C4-2B (cell line): ENCODE data around the gene ZBTB7B.

Experiments used
- ZFX ChIP-seq: fragments of 450-650 bp; IDR thresholded peaks from 2 replicates; pipeline ENCODE4 v1.6.1; 2017
- TF ChIP-seq, protein P1 (sequence below): fragments of 450-650 bp; conservative IDR thresholded peaks from 2 replicates; pipeline ENCODE4 v1.5.1; 2017; ENCODE audit warnings: mild to moderate bottlenecking

- TF ChIP-seq, protein P1, sequence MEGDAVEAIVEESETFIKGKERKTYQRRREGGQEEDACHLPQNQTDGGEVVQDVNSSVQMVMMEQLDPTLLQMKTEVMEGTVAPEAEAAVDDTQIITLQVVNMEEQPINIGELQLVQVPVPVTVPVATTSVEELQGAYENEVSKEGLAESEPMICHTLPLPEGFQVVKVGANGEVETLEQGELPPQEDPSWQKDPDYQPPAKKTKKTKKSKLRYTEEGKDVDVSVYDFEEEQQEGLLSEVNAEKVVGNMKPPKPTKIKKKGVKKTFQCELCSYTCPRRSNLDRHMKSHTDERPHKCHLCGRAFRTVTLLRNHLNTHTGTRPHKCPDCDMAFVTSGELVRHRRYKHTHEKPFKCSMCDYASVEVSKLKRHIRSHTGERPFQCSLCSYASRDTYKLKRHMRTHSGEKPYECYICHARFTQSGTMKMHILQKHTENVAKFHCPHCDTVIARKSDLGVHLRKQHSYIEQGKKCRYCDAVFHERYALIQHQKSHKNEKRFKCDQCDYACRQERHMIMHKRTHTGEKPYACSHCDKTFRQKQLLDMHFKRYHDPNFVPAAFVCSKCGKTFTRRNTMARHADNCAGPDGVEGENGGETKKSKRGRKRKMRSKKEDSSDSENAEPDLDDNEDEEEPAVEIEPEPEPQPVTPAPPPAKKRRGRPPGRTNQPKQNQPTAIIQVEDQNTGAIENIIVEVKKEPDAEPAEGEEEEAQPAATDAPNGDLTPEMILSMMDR: no peak
- TF ChIP-seq ZFX: no peak
These were observed 36.7 kb downstream of the ZBTB7B start for GRCh38 chr1:155039308-155039669.
